ENCODE results near the gene APLF.
"Not testable (repeated sequence)": the region's sequence is repeated elsewhere in the genome, so short reads cannot be mapped to it uniquely, and the experiment has no call there.

- TF ChIP-seq FOS (IDR thresholded peaks at IDR 0.05; ENCODE audit: borderline replicate concordance, extremely low read depth, insufficient read length); POLR2A (IDR thresholded peaks at IDR 0.05; ENCODE audit: low read depth, low read length); SMC3 (IDR thresholded peaks at IDR 0.05; ENCODE audit: borderline replicate concordance, low read length): not testable (repeated sequence)
- TF ChIP-seq, protein P1, sequence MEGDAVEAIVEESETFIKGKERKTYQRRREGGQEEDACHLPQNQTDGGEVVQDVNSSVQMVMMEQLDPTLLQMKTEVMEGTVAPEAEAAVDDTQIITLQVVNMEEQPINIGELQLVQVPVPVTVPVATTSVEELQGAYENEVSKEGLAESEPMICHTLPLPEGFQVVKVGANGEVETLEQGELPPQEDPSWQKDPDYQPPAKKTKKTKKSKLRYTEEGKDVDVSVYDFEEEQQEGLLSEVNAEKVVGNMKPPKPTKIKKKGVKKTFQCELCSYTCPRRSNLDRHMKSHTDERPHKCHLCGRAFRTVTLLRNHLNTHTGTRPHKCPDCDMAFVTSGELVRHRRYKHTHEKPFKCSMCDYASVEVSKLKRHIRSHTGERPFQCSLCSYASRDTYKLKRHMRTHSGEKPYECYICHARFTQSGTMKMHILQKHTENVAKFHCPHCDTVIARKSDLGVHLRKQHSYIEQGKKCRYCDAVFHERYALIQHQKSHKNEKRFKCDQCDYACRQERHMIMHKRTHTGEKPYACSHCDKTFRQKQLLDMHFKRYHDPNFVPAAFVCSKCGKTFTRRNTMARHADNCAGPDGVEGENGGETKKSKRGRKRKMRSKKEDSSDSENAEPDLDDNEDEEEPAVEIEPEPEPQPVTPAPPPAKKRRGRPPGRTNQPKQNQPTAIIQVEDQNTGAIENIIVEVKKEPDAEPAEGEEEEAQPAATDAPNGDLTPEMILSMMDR (IDR thresholded peaks at IDR 0.05 in 2 of 3, conservative IDR thresholded peaks at IDR 0.05 in 1 of 3; ENCODE audit: control insufficient read depth in 2 of 3, extremely low read depth in 1 of 3, insufficient read depth in 1 of 3, low read depth in 3 of 3, low read length in 3 of 3): not testable (repeated sequence)
- TF ChIP-seq, protein P2, sequence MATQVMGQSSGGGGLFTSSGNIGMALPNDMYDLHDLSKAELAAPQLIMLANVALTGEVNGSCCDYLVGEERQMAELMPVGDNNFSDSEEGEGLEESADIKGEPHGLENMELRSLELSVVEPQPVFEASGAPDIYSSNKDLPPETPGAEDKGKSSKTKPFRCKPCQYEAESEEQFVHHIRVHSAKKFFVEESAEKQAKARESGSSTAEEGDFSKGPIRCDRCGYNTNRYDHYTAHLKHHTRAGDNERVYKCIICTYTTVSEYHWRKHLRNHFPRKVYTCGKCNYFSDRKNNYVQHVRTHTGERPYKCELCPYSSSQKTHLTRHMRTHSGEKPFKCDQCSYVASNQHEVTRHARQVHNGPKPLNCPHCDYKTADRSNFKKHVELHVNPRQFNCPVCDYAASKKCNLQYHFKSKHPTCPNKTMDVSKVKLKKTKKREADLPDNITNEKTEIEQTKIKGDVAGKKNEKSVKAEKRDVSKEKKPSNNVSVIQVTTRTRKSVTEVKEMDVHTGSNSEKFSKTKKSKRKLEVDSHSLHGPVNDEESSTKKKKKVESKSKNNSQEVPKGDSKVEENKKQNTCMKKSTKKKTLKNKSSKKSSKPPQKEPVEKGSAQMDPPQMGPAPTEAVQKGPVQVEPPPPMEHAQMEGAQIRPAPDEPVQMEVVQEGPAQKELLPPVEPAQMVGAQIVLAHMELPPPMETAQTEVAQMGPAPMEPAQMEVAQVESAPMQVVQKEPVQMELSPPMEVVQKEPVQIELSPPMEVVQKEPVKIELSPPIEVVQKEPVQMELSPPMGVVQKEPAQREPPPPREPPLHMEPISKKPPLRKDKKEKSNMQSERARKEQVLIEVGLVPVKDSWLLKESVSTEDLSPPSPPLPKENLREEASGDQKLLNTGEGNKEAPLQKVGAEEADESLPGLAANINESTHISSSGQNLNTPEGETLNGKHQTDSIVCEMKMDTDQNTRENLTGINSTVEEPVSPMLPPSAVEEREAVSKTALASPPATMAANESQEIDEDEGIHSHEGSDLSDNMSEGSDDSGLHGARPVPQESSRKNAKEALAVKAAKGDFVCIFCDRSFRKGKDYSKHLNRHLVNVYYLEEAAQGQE (IDR thresholded peaks at IDR 0.05; ENCODE audit: low read depth, low read length): not testable (repeated sequence)
Measured at GRCh38 chr2:68529156-68529555, 61.8 kb downstream of the APLF start.

Data from GM12878 (cell line).